HepG2 (cell line): ENCODE results near the gene PSMG3. TPM values are rescaled to one million over a fixed set of nuclear protein-coding genes. Genes with fewer than 3 reads are reported as not detected.

Experiments
- ATF2 ChIP-seq: sonication (generic); formaldehyde crosslinking; IDR thresholded peaks from 2 replicates; pipeline ENCODE4 v1.4.0; 2020; ENCODE audit warnings: missing genetic modification reagents
- EZH2 ChIP-seq: conservative IDR thresholded peaks from 2 replicates; pipeline ENCODE4 v1.6.1; 2012; ENCODE audit warnings: mild to moderate bottlenecking, low read depth, low read length, moderate library complexity
- MBNL3 ChIP-seq: fragments of 250-450 bp; sonication (Bioruptor Pico); conservative IDR thresholded peaks from 2 replicates; pipeline ENCODE4 v1.8.0; 2022; ENCODE audit warnings: mild to moderate bottlenecking, inconsistent platforms
- MNT ChIP-seq: fragments of 450-650 bp; IDR thresholded peaks from 2 replicates; pipeline ENCODE4 v1.6.1; 2016
- PLRG1 ChIP-seq: fragments of 450-650 bp; conservative IDR thresholded peaks from 2 replicates; pipeline ENCODE4 v1.6.1; 2016
- REXO4 ChIP-seq: sonication (generic); formaldehyde crosslinking; IDR thresholded peaks from 2 replicates; pipeline ENCODE4 v1.8.0; 2022; ENCODE audit warnings: missing genetic modification reagents, mild to moderate bottlenecking, borderline replicate concordance
- RFXAP ChIP-seq: sonication (generic); formaldehyde crosslinking; IDR thresholded peaks from 2 replicates; pipeline ENCODE4 v1.4.0; 2020; ENCODE audit warnings: missing genetic modification reagents, borderline replicate concordance
- TCF7 ChIP-seq: sonication (generic); IDR thresholded peaks from 2 replicates; pipeline ENCODE4 v1.6.1; 2016; ENCODE audit warnings: antibody characterized with exemption, low read depth
- THAP8 ChIP-seq: sonication (generic); formaldehyde crosslinking; IDR thresholded peaks from 2 replicates; pipeline ENCODE4 v1.5.1; 2020; ENCODE audit warnings: missing genetic modification reagents, mild to moderate bottlenecking, borderline replicate concordance
- ZBTB4 ChIP-seq: sonication (generic); formaldehyde crosslinking; IDR thresholded peaks from 2 replicates; pipeline ENCODE4 v1.4.0; 2020; ENCODE audit warnings: missing genetic modification reagents, mild to moderate bottlenecking, borderline replicate concordance
- ZFP91 ChIP-seq: sonication (generic); formaldehyde crosslinking; IDR thresholded peaks from 2 replicates; pipeline ENCODE4 v1.9.0; 2022; ENCODE audit warnings: missing genetic modification reagents, mild to moderate bottlenecking, borderline replicate concordance
- ZMYM2 ChIP-seq: sonication (generic); formaldehyde crosslinking; IDR thresholded peaks from 2 replicates; pipeline ENCODE4 v1.8.0; 2022; ENCODE audit warnings: mild to moderate bottlenecking, missing genetic modification reagents
- ZNF3 ChIP-seq: IDR thresholded peaks from 2 replicates; pipeline ENCODE4 v1.7.0; 2017; ENCODE audit warnings: inconsistent platforms
- ZNF460 ChIP-seq: sonication (generic); formaldehyde crosslinking; IDR thresholded peaks from 2 replicates; pipeline ENCODE4 v1.5.1; 2020; ENCODE audit warnings: missing genetic modification reagents, mild to moderate bottlenecking, borderline replicate concordance
- ZNF547 ChIP-seq: sonication (generic); formaldehyde crosslinking; IDR thresholded peaks from 2 replicates; pipeline ENCODE4 v1.5.1; 2020; ENCODE audit warnings: mild to moderate bottlenecking, missing genetic modification reagents
- ZNF770 ChIP-seq: sonication (generic); formaldehyde crosslinking; IDR thresholded peaks from 2 replicates; pipeline ENCODE4 v1.5.0; 2020; ENCODE audit warnings: mild to moderate bottlenecking, missing genetic modification reagents
- ZNF773 ChIP-seq: sonication (generic); formaldehyde crosslinking; IDR thresholded peaks from 2 replicates; pipeline ENCODE4 v1.4.0; 2020; ENCODE audit warnings: missing genetic modification reagents, borderline replicate concordance
- ZSCAN30 ChIP-seq: sonication (generic); formaldehyde crosslinking; IDR thresholded peaks from 2 replicates; pipeline ENCODE4 v1.5.0; 2020; ENCODE audit warnings: mild to moderate bottlenecking, missing genetic modification reagents
- polyA plus RNA-seq, 8 experiments: library from polyadenylated mRNA; depleted of rRNA in 3 of 8; stranded (reverse) in 7 of 8; unstranded in 1 of 8; fragments of >200 nt; fragmentation: Illumina TruSeq in 4 of 8; extraction: Trizol in 4 of 8; gene quantifications; 2 replicates each; pipeline versions ENCODE4 v1.2.1 to v1.2.3, GENCODE V29; 2011 to 2016; ENCODE audit warnings: low read depth in 4 of 8, missing spikeins in 1 of 8, mixed read lengths in 1 of 8; ENCODE audit not compliant: insufficient read depth in 1 of 8
- total RNA-seq, 5 experiments: library from RNA; depleted of rRNA; stranded (reverse); fragments of >200 nt; fragmentation: Illumina TruSeq; extraction: Trizol; gene quantifications; 2 replicates each; pipeline ENCODE4 v1.2.3, GENCODE V29; 2016; ENCODE audit warnings: low read depth in 1 of 5

The PSMG3 gene
- total and polyA plus RNA-seq, 2 of the 13 experiments (the other 11 are each of a cell fraction or from before 2014, with no cell fraction given), result 29.6 to 48.4 TPM

GRCh38 chr7:1555813-1556543 is 13.9 kb downstream of the PSMG3 start, which contains the start of gene TMEM184A (continued):
- TF ChIP-seq ZBTB4 (CRISPR knock-in tag) (peak; percentile 65; the same call in 1 of the 2 replicates), ZNF773 (0 out of 2 replicates have a peak, but pooled peaks have one; percentile 26), THAP8 (CRISPR knock-in tag) (peak; percentile 87; the same call in 1 of the 2 replicates), REXO4 (CRISPR knock-in tag) (no peak), RFXAP (peak; percentile 81), ZNF547 (CRISPR knock-in tag) (peak; percentile 76), MNT (peak; percentile 64), ZSCAN30 (CRISPR knock-in tag) (no peak), MBNL3 (CRISPR knock-in tag) (no peak), ZNF770 (CRISPR knock-in tag) (peak; percentile 96), ATF2 (peak; percentile 42; the same call in 1 of the 2 replicates), PLRG1 (no peak), TCF7 (no peak), EZH2 (no peak), ZMYM2 (CRISPR knock-in tag) (0 out of 2 replicates have a peak, but pooled peaks have one; percentile 73), ZNF3 (no peak; the same call in 1 of the 2 replicates), ZFP91 (CRISPR knock-in tag) (peak; percentile 88), ZNF460 (peak; percentile 7; the same call in 1 of the 2 replicates)
